OCI-LY1 (cell line): ENCODE data around the gene GHRL.

ENCODE experiments used
- EZH2 ChIP-seq: fragments of 200-600 bp; sonication (generic), shearing (Covaris generic); IDR thresholded peaks from 2 replicates; pipeline ENCODE4 v1.8.0; 2017; ENCODE audit warnings: borderline replicate concordance, mixed run types, mild to moderate bottlenecking, antibody characterized with exemption, low read length, moderate library complexity, mixed read lengths
- TF ChIP-seq, protein P1 (sequence below): fragments of 200-600 bp; sonication (generic), shearing (Covaris generic); IDR thresholded peaks from 2 replicates; pipeline ENCODE4 v1.5.1; 2017; ENCODE audit warnings: mild to moderate bottlenecking, antibody characterized with exemption, low read length, moderate library complexity, mixed read lengths

DNA sequence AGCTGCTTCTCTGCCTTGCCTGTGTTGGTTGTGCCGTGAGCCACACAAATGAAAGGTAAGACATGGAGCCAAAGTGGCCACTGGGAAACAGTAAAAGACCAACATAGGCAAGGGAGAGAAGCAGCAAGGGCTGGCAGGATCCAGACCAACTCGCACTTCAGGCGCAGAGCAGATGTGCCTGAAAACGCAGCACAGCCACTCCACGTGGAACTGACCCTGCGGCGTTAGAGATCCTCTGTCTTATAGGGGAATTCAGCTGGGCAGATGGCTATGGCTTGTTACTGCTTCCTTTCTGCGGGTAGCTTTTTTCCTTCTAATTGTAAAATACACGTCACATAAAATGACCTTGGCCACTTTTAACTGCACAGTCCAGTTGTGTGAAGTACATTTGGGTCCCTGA is 10.4 kb upstream of the GHRL start:
- TF ChIP-seq, protein P1, sequence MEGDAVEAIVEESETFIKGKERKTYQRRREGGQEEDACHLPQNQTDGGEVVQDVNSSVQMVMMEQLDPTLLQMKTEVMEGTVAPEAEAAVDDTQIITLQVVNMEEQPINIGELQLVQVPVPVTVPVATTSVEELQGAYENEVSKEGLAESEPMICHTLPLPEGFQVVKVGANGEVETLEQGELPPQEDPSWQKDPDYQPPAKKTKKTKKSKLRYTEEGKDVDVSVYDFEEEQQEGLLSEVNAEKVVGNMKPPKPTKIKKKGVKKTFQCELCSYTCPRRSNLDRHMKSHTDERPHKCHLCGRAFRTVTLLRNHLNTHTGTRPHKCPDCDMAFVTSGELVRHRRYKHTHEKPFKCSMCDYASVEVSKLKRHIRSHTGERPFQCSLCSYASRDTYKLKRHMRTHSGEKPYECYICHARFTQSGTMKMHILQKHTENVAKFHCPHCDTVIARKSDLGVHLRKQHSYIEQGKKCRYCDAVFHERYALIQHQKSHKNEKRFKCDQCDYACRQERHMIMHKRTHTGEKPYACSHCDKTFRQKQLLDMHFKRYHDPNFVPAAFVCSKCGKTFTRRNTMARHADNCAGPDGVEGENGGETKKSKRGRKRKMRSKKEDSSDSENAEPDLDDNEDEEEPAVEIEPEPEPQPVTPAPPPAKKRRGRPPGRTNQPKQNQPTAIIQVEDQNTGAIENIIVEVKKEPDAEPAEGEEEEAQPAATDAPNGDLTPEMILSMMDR: no peak
- no peak for TF ChIP-seq EZH2
